Ovary (tissue), 9 donors: ENCODE results near the gene GFAP. TPM values are rescaled to one million over a fixed set of nuclear protein-coding genes. Genes with fewer than 3 reads are reported as not detected.

ENCODE experiments used
- DNase-seq, 5 donors: peaks; one replicate each; pipeline ENCODE4 v3.0.0-alpha.2; 2019 to 2020
- H3K27ac ChIP-seq, 2 donors: fragments of 200-600 bp; one replicate each; pipeline versions ENCODE4 v1.5.1 to v1.8.0; 2019 to 2022
- H3K27me3 ChIP-seq: fragments of 200-600 bp; one replicate; pipeline ENCODE4 v1.8.0; 2022
- H3K36me3 ChIP-seq: fragments of 200-600 bp; sonication (generic); one replicate; pipeline ENCODE4 v1.5.1; 2019
- H3K4me1 ChIP-seq: one replicate; pipeline ENCODE4 v1.8.1; 2013; ENCODE audit warnings: mild to moderate bottlenecking, moderate library complexity; ENCODE audit not compliant: insufficient read depth
- H3K4me3 ChIP-seq: fragments of 200-600 bp; sonication (generic); one replicate; pipeline ENCODE4 v1.5.1; 2017
- H3K9me3 ChIP-seq, 2 donors: fragments of 200-600 bp in 1 of 2; sonication (generic) in 1 of 2; one replicate each; pipeline versions ENCODE4 v1.5.1 to v1.8.1; 2013 to 2019; ENCODE audit warnings: mild to moderate bottlenecking in 1 of 2, moderate library complexity in 1 of 2
- EP300 ChIP-seq: sonication (generic); formaldehyde crosslinking; IDR thresholded peaks from one replicate; pipeline ENCODE4 v1.6.1; 2017; ENCODE audit warnings: antibody characterized with exemption
- POLR2A ChIP-seq: fragments of 450-650 bp; IDR thresholded peaks from one replicate; pipeline ENCODE4 v1.6.1; 2017; ENCODE audit warnings: antibody characterized with exemption, mild to moderate bottlenecking, moderate library complexity
- WGBS, 3 donors: extraction: QIAGEN DNeasy Blood & Tissue Kit in 1 of 3; methylation state at CpG; one replicate each; pipeline versions ENCODE4 v1.1.5 to v1.1.7; 2013 to 2017; 5-methylcytosine and 5-hydroxymethylcytosine counted together
- intact Hi-C, 4 donors: fragments of 100-400 bp; cut with DNase I; formaldehyde crosslinking; loops; one replicate each; pipeline versions ENCODE4 v1.11.0 to v1.15.1; 2022 to 2023
- polyA plus RNA-seq, 2 donors: library from polyadenylated mRNA; stranded (reverse); fragments of 200-250 nt in 1 of 2; fragments of 350-450 nt in 1 of 2; fragmentation: Illumina TruSeq in 1 of 2; extraction: RNeasy Lipid Tissue Mini Kit (QIAGEN cat#74804) in 1 of 2; gene quantifications; one replicate each; pipeline ENCODE4 v1.2.3, GENCODE V29; 2013 to 2014
- total RNA-seq, 7 donors: library from RNA; depleted of rRNA in 2 of 7; stranded (reverse); fragments of >200 nt in 2 of 7; fragmentation: NEBNext Ultra II Directional in 3 of 7; extraction: Animal tissue kit (Norgen Biotek cat#: 25700) in 3 of 7; gene quantifications; one replicate each; pipeline versions ENCODE4 v1.1.0 to v1.2.4, GENCODE V29; 2016 to 2023
- TF ChIP-seq, protein P1 (sequence below), 3 donors: fragments of 450-650 bp in 2 of 3; fragments of 200-600 bp in 1 of 3; IDR thresholded peaks; one replicate each; pipeline versions ENCODE4 v1.5.1 to v1.8.0; 2016 to 2022; ENCODE audit warnings: antibody characterized with exemption in 3 of 3, mild to moderate bottlenecking in 1 of 3
- donor health status: DM: no; HTN: no; CAD: no; lungs with moderate emphysema.
- donor health status: DM: no; HTN: no; CAD: no.
- donor health status: Bipolar disorder and iron deficiency.
- donor health status: DM: yes; HTN: yes; CAD: no.
- donor health status: DM: no; HTN: no; CAD: no.
- donor health status: DM: yes; HTN: yes; CAD: no.

GFAP gene
- total and polyA plus RNA-seq, 9 donors, result 0.08 to 1.8 (median 0.49) TPM; not detected in 1

DNA sequence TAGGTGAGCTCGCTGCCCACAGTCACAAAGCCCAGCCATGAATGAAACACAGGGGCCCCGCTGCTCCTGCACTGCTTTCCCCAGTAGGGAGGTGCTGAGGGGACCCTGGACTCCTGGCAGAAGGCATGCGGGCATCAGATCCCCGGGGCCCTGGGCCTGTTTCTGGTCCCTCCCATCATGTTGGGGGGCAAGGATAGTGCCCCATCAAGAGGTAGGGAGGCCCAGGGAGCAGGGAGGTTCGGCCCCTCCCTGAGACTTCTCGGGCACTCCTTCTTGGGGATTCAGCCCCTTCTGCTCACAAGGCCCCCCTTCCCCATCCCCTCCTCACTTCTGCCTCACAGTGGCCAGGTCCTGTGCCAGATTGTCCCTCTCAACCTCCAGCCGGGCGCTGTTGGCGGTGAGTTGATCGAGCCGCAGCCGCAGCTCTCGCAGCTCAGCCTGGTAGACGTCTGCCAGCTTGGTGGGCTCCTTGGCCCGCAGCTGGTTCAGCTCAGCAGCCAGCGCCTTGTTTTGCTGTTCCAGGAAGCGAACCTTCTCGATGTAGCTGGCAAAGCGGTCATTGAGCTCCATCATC is 515 bp downstream of the GFAP start:
- intact Hi-C loops, result loop anchor here in 2 of 4 donors (10.0 kb wide), 3 partner anchors 180 to 290 kb away; no protein-coding TSS in a partner anchor
- Histone ChIP-seq H3K36me3 (no peaks in the 10 kb centered on the region), H3K27ac (no peak overlapping the region), H3K4me3 (no peak overlapping the region), H3K27me3 (no peaks in the 10 kb centered on the region), H3K4me1 (peaks cover 5% of the 10 kb centered on the region), H3K9me3 (no peaks in the 10 kb centered on the region)
- 86 to 88% (median 88%) methylated on average over 11 to 19 of the region's 19 CpGs for WGBS, 3 donors
- no peak for TF ChIP-seq POLR2A
- no peak for TF ChIP-seq EP300
- TF ChIP-seq, protein P1, sequence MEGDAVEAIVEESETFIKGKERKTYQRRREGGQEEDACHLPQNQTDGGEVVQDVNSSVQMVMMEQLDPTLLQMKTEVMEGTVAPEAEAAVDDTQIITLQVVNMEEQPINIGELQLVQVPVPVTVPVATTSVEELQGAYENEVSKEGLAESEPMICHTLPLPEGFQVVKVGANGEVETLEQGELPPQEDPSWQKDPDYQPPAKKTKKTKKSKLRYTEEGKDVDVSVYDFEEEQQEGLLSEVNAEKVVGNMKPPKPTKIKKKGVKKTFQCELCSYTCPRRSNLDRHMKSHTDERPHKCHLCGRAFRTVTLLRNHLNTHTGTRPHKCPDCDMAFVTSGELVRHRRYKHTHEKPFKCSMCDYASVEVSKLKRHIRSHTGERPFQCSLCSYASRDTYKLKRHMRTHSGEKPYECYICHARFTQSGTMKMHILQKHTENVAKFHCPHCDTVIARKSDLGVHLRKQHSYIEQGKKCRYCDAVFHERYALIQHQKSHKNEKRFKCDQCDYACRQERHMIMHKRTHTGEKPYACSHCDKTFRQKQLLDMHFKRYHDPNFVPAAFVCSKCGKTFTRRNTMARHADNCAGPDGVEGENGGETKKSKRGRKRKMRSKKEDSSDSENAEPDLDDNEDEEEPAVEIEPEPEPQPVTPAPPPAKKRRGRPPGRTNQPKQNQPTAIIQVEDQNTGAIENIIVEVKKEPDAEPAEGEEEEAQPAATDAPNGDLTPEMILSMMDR (IDR thresholded peaks at IDR 0.05), result no peak
- DNase-seq, result peak in 1 of 5 donors; percentile 28

DNA sequence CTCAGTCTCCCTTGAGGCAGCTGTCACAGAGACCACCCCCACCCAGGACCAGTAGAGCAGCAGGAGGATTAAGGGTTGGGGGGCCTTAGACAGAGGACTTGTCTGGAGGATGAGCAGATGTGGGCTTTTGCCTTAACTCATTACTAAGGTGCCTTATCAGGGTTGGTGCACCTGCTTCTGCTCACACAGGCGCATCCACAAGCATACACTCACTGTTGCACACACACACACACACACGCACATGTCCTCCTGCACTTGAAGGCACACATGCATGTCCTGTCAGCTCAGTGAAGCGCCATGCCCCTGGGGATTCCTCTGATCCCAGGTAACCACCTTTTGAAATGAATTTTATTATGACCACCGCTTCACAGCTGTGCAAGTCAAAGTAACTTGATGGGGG is 1.2 kb downstream of the GFAP start:
- WGBS, 3 donors, result 80 to 88% (median 84%) methylated on average over 4 of the region's 4 CpGs
- H3K9me3 ChIP-seq, result no peaks in the 10 kb centered on the region
- intact Hi-C loops, result loop anchor here in 2 of 4 donors (10.0 kb wide), 3 partner anchors 181 to 291 kb away; no protein-coding TSS in a partner anchor

DNA sequence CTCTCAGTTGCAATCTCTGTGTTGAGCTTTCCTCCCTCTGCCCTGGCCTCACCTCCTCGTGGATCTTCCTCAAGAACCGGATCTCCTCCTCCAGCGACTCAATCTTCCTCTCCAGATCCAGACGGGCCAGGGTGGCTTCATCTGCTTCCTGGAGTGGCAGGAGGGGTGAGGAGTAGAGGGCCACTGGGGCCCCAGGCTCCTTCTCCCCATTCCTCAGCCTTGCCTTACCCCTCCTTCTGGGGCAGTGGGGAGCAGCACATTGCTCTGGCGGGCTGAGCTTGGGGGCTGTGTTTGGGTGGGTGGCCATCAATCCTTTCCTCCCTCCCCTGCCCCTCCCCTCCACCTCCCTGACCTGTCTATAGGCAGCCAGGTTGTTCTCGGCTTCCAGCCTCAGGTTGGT is 1.6 kb downstream of the GFAP start:
- Histone ChIP-seq H3K4me3 (no peak overlapping the region), H3K27ac (no peak overlapping the region), H3K36me3 (no peaks in the 10 kb centered on the region), H3K4me1 (peaks cover 5% of the 10 kb centered on the region), H3K9me3 (no peaks in the 10 kb centered on the region), H3K27me3 (no peaks in the 10 kb centered on the region)
- 51 to 69% (median 58%) methylated on average over 6 of the region's 6 CpGs for WGBS, 3 donors
- TF ChIP-seq, protein P1 (IDR thresholded peaks at IDR 0.05), result no peak
- no peak for TF ChIP-seq EP300
- no peak for TF ChIP-seq POLR2A
- no peak for DNase-seq
- intact Hi-C loops, result loop anchor here in 2 of 4 donors (10.0 kb wide), 3 partner anchors 181 to 291 kb away; no protein-coding TSS in a partner anchor

More for the DNA sequence above, 1.2 kb downstream of the GFAP start:
- Histone ChIP-seq H3K4me3 (no peak overlapping the region), H3K4me1 (peaks cover 5% of the 10 kb centered on the region), H3K27me3 (no peaks in the 10 kb centered on the region), H3K36me3 (no peaks in the 10 kb centered on the region), H3K27ac (no peak overlapping the region)
- TF ChIP-seq EP300 (no peak), POLR2A (no peak)
- TF ChIP-seq, protein P1 (IDR thresholded peaks at IDR 0.05), result no peak
- no peak for DNase-seq

DNA sequence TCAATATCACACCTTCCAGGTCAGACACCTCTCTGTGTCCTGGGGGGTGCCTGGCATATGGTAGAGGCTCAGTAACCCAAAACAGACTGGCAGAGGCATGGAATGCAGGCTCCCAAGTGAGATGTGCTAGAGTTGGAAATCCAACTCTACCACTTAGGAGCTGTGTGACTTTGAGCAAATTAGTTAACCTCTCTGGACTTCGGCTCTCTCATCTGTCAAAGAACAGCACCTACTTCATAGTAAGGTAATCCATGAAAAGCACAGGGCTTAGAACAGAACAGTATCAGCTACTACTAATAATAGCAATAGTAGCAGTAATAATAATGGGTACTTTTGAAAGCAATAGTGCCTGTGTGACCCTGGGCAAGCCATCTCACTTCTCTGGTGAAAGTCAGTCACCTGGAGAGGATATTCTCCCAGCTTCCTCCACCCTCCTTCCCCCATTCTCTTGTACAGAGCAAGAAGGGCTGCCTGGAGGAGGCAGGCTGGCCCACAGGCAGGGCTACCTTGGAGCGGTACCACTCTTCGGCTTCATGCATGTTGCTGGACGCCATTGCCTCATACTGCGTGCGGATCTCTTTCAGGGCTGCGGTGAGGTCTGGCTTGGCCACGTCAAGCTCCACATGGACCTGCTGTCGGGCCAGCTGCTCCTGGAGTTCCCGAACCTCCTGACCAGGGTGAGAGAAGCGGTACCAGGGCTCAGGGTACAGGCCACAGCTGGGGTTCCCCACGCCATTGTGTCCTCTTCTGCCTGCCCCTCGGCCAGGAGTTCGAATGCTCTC is 2.3 kb downstream of the GFAP start:
- intact Hi-C loops, result loop anchor here in 2 of 4 donors (10.0 kb wide), 3 partner anchors 182 to 292 kb away; no protein-coding TSS in a partner anchor
- no peak for DNase-seq
- WGBS, 3 donors, result 85 to 92% (median 86%) methylated on average over 14 of the region's 14 CpGs
- H3K36me3 ChIP-seq, result no peaks in the 10 kb centered on the region
- H3K27ac ChIP-seq, result no peak overlapping the region
- TF ChIP-seq EP300 (no peak), POLR2A (no peak)
- TF ChIP-seq, protein P1 (IDR thresholded peaks at IDR 0.05), result no peak
- no peak overlapping the region for H3K4me3 ChIP-seq
- H3K9me3 ChIP-seq, result no peaks in the 10 kb centered on the region
- no peaks in the 10 kb centered on the region for H3K27me3 ChIP-seq
- H3K4me1 ChIP-seq, result peaks cover 5% of the 10 kb centered on the region
